ENCODE results near the gene ZNF138. TPM values are rescaled to one million over a fixed set of nuclear protein-coding genes. Genes with fewer than 3 reads are reported as not detected.

The ZNF138 gene
- total RNA-seq, 1 donor from 2014 or later = 61.2 TPM

Other genes starting within 250 kb of the ZNF138 start
- not detected in 2 replicates for gene ZNF680, start 231.4 kb upstream of the ZNF138 start, total RNA-seq (ENCODE audit: low replicate concordance)
- 9.1 and 18.9 TPM in 2 replicates for gene ZNF107, start 128.3 kb upstream of the ZNF138 start, total RNA-seq (ENCODE audit: low replicate concordance)
- gene ZNF273, start 108.8 kb downstream of the ZNF138 start, total RNA-seq (ENCODE audit: low replicate concordance) = 23.5 and 36.5 TPM in 2 replicates
- 35.8 and 71.6 TPM in 2 replicates for gene ZNF117, start 196.6 kb downstream of the ZNF138 start, total RNA-seq (ENCODE audit: low replicate concordance)
- 44.6 and 50.0 TPM in 2 replicates for gene ERV3-1, start 212.3 kb downstream of the ZNF138 start, total RNA-seq (ENCODE audit: low replicate concordance)